22Rv1 (cell line): Measurements from ENCODE around the gene PARK7.

ENCODE experiments used
- H3K27ac ChIP-seq: fragments of 450-650 bp; 2 replicates; pipeline ENCODE4 v1.5.1; 2017
- ZFX ChIP-seq: fragments of 450-650 bp; IDR thresholded peaks from 2 replicates; pipeline ENCODE4 v1.6.1; 2017; ENCODE audit warnings: antibody characterized with exemption, borderline replicate concordance
- TF ChIP-seq, protein P1 (sequence below): fragments of 450-650 bp; IDR thresholded peaks from 2 replicates; pipeline ENCODE4 v1.5.1; 2017; ENCODE audit warnings: mild to moderate bottlenecking

PARK7 gene

DNA sequence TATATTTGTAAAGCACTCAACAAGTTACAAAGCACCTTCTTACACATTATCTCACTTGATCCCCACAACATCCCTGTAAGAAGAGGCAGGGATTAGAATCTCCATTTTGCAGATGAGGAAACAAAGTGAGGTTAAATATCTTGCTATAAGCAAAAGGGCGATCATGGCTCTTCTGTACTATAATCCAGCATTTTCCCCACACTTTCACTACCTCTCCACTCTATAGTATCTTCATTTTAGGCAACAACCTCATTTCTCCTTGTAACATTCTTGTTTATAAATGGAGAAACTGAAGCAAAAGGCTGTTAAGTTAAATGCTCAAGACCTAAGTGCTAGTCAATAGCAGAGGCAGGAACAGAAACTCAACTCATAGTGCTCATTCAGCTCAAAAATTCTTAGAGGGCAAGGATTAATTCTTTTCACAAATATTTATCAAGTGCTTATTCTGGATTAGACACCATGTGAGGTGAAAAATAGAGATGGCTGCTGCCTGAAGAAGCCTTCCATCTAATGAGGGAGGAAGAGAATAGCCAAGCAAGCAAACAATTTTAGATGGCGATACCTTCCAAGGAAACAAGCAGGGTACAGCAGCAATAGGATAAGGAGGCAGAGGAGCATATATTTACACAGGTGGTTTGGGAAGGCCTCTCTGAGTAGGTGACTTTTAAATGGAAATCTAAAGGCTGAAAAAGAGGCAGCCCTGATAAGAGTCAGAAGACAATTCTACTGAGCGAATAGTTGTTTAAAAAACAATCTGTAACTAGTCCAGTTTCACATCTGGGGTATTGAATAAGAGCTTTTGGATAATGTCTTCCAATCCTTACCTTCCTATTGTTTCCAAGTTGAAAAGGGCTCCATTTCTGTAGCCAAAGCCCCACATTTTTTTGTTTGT lies 61.1 kb downstream of the PARK7 start:
- TF ChIP-seq ZFX, result no peak
- TF ChIP-seq, protein P1, sequence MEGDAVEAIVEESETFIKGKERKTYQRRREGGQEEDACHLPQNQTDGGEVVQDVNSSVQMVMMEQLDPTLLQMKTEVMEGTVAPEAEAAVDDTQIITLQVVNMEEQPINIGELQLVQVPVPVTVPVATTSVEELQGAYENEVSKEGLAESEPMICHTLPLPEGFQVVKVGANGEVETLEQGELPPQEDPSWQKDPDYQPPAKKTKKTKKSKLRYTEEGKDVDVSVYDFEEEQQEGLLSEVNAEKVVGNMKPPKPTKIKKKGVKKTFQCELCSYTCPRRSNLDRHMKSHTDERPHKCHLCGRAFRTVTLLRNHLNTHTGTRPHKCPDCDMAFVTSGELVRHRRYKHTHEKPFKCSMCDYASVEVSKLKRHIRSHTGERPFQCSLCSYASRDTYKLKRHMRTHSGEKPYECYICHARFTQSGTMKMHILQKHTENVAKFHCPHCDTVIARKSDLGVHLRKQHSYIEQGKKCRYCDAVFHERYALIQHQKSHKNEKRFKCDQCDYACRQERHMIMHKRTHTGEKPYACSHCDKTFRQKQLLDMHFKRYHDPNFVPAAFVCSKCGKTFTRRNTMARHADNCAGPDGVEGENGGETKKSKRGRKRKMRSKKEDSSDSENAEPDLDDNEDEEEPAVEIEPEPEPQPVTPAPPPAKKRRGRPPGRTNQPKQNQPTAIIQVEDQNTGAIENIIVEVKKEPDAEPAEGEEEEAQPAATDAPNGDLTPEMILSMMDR, result no peak
- no peak overlapping the region for H3K27ac ChIP-seq

DNA sequence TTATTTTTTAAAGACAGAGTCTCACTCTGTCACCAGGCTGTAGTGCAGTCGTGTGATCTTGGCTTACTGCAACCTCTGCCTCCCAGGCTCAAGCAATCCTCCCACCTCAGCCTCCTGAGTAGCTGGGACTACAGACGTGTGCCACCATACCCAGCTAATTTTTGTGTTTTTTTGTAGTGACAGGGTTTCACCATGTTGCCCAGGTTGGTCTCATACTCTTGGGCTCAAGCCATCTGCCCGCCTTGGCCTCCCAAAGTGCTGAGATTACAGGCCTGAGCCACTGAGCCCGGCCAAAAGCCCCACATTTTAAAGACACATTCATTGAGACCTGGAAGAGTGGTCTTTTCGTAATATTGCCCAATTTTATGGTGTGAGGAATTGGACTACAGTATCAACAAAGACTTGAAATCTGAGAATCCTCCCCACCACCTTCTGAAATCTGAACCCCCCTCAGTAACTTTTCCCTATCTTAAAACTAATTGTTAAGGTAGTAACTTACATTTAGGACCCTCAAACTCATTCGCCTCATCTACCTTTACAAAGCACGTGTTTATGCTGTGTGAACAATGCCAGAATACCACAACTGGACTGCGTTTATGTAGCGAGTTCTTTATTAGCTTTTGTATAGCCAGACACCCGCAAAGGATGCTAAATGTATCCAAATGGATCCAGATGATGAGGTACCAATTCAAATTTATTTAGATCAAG lies 61.9 kb downstream of the PARK7 start:
- no peak for TF ChIP-seq ZFX
- TF ChIP-seq, protein P1, result no peak
- H3K27ac ChIP-seq, result no peak overlapping the region

DNA sequence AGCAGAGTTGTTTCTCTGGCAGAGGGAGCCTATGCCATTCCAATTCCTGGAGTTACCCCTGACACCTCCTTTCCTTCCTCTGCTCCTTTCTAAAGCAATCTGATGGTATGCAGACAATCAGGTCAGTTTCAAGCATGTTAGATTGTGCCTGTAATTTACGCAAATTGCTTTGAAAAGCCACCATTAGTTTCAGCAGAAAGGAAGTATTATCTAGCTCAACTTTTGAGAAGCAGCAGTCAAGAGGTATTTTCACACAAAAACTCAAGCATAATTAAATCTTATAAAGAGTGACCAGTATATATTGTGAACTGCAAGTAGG lies 62.4 kb downstream of the PARK7 start:
- H3K27ac ChIP-seq, result no peak overlapping the region
- TF ChIP-seq ZFX, result no peak
- TF ChIP-seq, protein P1, result no peak

DNA sequence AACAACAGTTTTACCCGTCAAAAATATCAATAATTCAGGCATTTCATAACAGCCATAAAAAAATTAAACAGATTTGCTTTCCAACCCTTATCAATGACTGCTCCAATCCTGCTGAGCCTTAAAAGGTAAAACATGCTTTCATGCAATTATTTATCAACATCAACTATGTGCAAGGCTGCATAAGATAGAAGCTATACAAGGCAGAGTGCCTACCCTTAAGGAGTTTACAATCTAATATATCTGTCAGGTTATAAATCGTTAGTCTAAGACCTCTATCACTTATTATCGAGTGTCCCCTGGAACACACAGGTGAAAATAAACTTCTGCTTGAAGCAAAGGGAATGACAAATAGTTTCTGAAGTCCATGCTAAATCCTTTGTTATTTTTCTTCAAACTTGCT lies 62.8 kb downstream of the PARK7 start:
- TF ChIP-seq, protein P1, result no peak
- no peak for TF ChIP-seq ZFX
- H3K27ac ChIP-seq, result no peak overlapping the region

DNA sequence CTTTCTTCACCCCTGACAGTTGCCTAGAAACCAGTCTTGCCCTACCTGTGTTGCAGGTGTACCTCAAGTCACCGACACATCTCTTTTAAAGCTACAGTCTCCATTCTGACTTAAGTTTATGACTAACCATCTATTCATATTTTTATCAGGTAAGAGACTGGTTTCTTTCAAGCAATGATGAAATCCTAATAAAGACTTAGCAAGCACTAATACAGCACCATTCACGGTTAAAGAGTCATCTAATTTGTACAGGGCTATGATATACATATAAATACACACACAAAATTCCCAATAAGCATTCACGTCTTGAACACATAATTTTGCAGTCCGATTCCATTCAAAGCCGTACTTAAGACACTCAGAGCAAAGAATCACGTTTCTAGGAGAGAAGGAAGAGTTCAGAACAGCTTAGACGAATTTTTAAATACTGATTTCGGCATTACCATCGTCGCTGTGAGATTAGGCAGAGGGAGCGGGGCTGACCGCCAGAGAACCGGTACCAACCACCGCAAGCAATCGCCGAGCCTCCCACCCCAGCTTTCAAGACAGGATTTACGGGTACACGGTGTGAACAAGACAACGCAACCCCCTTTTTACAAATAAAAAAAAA lies 63.7 kb downstream of the PARK7 start:
- no peak for TF ChIP-seq ZFX
- TF ChIP-seq, protein P1, result no peak

DNA sequence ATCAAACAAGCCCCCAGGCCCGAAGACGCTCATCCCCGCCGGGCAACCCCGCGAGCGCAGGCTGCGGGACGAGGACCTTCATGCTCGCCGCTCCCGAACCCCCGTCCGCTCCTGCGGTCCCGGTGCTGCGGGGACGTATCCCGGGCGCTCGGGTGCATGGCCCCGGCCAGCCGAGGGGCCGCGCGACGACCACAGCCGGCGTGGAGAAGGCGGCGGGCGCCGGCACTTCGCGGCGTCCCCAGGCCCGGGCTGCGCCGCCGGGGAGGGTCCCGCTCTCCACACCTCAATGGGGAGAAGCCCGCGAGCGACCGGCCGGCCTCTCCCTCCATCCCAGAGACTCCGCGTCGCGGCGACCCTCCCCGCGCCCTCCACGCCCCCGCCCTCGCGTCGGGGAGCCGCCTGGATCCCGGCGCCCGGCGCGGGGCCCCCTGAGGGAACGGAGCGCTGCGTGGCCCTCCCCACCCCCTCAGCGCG lies 64.2 kb downstream of the PARK7 start:
- TF ChIP-seq, protein P1, result no peak
- no peak for TF ChIP-seq ZFX
- peak overlapping the region; percentile 71 for H3K27ac ChIP-seq

More for the DNA sequence above, 63.7 kb downstream of the PARK7 start:
- peak overlapping the region; percentile 71 for H3K27ac ChIP-seq
